ENCODE results near the gene ATRN.

ATRN gene

DNA sequence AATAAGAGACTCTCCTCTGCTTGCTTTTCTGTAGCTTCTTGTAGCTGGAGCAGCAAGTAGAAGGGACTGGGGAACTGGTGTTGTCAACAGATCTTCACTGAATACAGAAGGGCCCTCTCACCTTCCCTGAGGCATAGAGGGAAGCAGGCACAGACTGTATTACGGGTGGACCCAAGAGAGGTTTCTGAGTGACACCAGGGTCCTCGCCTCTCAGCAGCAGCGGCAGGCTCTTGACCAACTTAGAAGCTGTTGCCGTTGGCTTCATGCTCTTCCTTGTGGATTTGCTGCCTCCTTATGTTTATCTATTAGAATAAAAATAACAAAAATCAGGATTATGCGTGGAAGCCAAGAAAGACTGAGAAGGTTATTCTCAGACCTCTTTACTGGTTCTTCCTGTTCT is 160.7 kb downstream of the ATRN start:
- DNase-seq, result no peak

DNA sequence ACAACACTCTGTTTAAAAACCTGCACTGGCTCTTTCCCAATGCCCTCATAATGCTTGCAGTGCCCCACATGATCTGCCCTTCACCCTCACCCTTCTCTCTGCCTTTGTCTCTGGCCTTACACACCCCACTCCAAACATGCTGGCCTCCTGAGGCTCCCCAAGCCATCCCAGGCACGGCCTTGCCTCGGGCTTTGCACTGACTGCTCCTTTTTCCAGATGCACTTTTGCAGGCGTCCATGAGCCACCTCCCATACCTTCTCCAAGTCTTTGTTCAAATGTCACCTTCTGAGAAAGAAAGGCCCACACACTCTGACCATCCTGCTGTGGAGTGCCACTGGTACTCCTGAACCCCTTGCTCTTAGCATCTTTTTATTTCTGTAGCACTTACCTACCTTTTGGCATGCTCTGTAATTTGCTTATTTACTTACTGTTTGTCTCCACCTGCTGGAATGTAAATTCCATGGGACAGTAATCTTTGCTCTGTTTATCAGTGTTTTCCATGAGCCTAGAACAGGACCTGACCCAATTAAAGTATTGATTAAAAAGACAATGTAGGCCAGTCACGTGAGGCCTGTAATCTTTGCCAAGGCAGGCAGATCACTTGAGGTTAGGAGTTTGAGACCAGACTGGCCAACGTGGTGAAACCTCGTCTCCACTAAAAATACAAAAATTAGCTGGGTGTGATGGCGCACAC is 161.6 kb downstream of the ATRN start:
- no peak for DNase-seq

DNA sequence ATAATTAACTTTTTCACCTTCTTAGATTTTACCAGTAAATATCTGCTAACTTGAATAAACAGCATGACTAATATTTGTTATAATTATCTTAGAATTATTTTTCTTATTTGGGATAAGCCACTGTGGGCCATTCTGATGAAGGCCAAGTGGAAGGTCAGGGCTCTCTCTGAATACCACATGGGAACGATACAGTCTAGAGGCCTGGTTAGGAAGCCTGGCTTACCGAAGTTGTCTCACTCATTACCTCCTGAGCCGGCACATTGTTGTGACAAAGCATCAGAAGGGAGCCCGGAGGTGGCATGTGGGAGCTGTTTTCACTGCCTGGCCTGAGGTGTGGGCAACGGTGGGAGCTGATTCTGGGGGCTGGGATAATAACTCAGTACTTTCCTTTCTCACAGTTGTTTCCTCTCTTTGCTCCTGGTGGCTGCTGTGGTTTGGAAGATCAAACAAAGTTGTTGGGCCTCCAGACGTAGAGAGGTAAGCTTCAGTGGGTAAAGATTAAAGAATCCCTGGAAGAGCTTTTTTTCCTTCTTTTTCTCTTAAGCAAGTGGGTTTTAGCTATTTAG is 163.2 kb downstream of the ATRN start:
- DNase-seq, result no peak

DNA sequence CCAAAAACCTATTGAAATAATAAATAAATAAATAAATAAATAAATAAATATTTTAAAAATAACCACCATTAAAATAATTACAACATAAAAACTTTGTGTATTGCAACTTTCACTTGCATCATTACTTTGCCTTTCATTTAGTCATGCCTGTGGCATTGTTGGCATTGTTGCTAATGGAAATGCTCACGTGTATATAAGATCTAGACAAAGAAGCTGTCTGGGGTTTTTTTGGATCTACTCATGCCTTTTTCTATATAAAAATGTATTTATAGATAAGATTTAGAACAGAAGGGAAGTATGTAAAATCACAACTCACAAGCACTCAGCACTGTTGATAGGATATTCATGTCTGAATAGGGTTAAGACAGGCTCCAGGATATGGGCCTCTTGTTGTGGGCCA is 164.5 kb downstream of the ATRN start:
- no peak for DNase-seq

DNA sequence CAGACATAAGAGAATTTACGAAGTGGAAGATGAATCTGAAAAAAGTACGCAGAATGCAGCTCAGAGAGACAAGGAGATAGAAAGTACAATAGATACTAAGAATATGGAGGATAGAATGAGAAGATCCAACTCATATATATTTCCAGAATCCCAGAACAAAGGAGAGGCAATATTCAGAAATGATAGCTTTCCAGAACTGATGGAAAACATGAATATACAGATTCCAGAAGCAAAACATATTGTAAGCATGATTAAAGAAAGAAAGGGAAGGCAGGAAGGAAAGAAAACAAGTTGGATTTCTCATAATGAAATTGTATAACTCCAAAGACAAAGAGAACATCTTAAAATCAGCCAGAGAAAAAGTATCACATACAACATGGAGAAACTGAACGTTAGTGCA is 169.4 kb downstream of the ATRN start:
- no peak for DNase-seq

DNA sequence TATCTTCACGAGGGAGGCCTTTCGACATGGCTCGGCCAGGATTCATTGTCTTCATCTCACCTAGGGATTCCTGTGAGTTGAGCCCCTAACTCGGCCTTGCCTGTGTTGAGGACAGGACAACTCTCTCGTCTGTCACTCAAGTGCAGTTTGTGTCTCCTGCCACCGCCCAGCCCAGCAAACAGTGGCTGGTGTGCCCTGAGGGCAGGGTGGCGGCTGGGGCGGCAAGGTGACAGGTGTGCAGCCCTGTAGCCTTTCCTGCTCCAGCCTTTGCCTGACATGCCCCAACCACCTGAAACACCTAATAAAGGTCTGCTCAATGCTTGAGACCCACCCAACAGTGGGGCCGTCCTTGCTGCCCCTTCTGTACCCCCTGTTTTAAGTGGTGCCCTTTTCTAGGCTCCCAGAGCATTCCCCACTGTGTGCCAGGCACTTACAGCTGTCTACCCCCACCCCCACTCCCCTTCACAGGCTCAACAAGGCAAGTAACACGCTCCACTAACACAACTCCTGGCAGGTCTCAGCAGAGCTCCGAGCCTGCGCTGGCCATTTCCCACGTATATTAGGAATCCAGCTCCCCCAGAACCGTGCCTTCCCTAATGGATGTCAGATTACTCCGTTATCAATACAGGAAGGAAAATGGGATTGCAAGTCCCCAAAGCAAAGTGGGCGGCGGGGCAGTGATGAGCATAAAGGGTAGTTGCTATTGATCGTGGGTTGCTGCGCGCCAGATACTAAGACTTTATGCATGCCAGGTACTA is 174.7 kb downstream of the ATRN start:
- no peak for DNase-seq

DNA sequence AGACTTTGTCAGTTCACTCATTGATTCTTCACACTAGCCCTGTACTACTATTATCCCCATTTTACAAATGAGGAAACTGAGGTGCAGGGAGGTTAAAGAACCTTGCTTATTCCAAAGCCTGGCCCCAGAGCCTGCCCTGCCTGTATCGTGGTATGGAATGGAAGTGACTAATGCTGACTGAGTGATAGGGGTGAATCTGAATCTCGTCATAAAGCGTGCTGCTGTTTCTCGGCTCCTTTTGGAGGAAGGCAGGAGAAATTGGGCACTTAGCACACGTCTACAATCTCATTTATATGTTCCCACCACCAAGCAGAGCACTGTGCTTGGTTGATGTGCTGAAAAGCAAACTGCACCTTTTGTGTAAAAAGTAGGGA is 175.2 kb downstream of the ATRN start:
- DNase-seq, result no peak

DNA sequence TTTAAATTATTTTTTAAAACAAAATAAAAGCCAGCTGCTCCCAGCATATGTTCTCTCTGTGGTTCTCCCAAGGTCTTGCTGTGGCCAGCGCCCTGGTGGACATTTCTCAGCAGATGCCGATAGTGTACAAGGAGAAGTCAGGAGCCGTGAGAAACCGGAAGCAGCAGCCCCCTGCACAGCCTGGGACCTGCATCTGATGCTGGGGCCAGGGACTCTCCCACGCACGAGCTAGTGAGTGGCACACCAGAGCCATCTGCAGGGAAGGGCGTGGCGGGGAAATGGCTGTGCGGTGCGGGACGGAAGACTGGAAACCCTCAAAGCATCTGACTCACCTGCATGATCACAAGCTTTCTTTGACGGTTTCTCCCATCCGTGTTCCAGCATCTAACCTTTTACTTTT is 175.8 kb downstream of the ATRN start:
- no peak for DNase-seq

DNA sequence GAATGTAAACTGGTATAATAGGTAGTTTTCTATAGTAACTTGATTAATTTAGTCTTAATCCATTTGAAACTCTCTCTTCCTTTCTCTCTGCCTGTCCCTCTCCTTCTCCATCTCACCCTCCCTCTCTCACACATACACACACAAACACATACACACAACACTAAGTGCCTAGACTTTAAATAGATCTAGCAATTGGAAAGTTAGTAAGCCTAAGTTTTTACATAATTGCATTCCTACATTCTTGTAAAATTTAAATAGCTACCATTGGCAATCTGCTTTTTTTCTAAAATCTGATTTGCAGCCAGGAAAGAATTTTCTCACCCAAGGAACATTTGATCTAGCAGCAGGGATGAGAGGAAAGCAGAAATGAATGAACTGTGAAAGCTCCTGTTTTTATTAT is 176.7 kb downstream of the ATRN start:
- DNase-seq, result no peak

DNA sequence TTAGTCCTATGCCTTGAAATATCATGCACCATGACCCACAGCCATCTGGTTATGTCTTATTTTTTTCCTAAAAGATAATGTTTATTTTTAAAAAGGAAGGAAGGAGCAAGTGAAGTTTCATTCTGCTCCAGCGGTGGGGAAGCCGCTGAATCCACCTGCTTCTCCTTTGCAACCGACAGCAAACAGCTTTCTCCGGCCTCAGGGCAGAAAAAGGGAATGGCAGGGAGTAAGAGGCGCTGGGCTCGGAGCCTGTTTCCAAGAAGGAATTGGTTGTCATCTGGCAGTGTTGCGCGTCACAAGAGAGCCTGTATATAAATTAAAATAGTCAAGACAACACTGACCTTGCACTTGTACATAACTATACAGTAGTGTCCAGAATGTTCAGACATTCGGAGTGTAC is 178.1 kb downstream of the ATRN start:
- DNase-seq, result no peak

DNA sequence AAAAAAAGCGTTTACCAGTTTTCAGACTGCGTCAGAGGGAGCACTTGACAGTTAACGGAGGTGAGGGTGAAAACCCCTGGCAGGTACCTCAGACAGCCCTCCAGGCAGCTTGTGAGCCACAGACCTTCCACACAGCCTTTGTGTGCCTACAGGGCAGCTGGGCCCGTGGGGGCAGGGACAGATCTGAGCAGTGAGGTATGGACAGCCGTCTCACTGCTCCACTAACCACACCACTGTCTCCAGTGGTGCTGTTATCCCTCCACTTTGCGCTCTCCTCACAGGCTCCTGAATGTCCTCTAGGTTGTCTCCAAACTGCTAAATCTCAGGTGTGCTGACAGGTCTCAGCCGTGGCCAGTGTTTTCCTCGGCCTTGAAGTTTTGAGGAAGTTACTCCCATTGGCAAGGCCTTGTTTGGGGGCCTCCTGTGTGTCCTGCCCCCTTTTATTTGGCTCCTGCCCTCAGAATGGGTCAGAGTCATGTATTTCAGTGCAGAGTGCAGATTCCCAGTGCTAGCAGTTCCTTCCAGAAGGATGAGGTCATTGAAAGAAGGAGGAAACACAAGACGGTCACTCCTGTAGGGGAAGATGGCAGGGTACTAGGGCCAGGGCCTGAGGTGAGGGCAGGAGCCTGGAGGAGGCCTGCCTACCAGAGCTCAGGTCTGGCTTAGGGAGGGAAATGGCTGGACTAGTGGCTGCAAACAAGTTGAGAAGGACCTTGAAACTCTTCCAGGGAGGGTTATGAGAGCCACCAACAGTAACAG is 180.6 kb downstream of the ATRN start:
- no peak for DNase-seq

DNA sequence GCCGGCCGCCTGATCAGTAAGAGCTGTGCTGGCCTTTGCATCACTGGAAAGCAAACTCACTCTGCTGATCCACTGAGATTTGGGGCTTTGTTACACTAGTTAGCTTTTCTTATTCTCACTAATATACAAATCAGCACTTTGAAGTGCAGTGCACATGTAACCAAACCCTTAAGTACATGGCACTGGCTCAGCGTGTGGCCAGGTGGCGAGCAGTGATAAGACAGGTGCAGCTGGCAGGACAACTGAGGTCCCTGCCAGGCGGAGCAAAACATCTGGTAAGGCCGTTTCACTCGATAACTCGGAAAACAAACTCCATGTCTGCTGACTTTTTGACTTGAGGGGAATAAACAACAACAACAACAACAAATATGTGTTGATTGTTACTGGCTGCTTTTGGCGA is 181.4 kb downstream of the ATRN start:
- no peak for DNase-seq

DNA sequence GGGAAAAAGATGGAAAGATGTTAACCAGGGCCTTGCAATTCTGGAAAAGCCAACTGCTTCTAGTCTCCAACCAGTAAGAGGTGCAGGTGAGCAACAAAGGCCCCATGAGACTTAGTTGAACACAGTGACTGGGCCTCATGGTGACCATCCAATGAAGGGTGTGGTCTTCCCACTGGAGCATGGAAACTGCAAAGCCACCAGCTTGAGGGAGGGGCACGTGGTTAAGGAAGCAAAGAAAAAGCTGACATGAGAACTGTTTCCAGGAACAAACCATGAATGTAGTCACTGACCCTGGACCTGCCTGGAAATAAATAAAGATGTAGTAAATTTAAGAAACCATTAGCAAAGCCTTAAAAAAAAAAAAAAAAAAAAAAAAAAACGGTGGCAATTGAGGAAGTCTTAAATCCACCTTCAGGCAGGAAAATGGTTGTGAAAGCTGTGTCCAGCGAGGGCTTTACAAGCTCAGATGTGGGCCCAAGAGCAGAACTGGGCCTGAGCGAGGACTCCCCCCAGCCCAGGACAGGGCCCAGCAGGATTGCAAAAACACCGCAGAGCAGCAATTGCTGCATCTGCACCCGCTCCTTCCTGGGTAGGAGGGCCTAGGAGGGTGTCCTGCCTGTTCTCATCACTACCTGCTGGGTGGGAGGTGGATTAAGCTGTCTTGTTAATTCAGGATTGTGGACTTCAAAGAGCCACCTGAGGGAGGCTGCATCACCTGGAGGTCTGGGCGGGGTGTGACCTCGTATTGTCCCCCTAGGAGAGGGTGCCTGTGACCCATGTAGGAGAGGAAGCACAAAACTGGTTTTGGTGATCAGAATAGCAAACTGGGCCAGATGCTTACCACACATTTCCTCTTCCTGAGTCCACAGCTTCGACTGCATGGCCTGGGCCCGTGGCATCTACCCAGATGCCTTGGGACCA is 182.1 kb downstream of the ATRN start:
- DNase-seq, result no peak

DNA sequence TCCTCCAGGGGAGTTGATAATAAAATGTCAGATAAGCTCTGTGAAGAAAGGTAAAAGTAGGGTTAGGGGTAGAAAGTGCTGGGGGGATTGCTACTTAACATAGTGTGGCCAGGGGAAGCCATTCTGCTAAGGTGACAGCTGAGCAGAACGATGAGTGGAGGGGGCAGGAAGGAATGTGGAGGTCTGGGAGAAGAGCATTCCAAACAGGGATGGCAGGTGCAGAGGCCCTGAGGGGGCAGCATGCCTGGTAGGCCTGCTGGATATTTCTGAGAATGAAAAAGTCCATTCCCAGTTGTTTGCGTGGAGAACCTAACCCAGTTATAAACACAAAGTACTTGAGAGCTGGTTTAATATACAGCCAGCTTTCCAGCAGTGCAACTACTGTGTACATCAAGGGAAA is 183.1 kb downstream of the ATRN start:
- DNase-seq, result no peak

DNA sequence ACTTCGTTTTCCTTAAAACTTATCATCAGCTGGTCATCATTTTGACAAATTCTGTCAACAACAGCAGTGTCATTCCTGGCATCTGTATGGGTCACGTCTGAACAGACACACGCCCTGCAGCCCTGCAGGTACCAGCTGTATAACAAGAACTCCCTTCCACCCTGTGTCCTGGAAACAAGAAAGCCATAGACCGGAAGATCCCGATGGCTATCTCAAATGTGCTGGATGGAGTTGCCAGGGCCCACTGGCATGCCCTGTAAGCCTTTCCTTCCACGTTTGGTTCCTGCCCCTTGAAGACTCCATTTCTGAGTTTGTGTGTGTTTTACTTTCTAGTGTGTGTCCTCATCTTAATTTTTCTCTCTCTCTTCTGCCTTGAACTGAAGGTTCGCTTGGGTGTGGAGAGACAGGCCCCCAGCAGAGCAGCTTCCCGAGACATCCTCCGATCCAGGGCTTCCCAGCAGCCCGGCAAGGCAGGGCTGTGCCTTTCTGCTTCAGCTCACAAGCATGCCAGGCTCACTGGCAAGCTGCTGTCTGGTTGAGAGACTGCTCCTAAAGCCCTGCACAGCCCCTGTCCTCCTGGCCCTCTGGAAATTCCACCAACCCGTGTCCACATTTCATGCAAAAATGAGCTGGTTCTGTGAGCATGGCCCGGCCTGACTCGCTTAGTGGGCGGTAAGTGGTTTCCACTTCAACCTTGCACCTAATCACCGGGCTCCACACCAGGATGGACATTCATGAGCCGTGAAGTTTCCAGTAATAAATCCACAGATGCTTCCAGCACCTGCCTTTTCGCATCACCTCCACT is 183.7 kb downstream of the ATRN start:
- DNase-seq, result no peak

DNA sequence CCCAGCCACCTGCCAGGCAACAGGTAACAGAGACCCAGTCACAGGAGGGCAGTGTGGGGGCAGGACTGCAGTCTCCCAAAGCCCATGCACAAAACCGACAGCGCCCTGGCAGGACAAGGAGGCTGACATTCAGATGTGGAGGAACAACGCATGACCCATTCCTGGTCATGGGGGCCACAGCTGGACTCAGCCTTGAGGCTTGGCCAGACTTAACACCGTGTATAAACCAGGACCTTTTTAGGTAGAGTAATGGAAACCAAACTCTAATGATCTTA is 184.2 kb downstream of the ATRN start:
- no peak for DNase-seq

DNA sequence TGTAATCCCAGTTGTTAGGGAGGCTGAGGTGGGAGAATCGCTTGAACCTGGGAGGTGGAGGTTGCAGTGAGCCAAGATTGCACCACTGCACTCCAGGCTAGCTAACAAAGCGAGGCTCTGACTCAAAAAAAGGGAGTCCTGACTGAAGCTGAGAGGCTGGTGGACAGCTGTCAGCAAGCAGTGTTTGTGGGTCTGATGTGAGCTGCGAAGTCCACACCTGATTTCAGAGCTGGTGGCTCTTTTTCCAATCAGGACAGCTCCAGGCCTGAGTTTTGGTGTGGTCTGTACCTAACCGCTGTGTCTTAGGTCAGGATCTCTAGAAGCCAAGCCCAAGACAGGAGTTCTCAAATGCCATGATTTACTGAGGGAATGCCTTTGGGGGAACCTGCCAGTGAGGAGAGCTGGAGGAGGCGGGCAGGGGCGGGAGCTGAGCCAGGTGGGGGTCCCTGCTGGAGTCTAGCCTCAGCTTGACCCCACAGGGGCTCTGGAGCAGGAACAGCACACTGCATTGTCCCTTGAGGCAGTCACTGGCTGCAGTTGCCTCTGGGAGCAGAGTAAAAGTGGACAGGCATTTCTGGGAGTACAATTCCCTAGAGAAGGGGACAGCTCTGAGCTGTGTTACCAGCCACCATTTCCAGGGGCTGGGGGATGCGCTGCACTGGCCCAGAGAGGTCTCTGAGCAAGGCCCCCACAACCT is 187.3 kb downstream of the ATRN start:
- no peak for DNase-seq

DNA sequence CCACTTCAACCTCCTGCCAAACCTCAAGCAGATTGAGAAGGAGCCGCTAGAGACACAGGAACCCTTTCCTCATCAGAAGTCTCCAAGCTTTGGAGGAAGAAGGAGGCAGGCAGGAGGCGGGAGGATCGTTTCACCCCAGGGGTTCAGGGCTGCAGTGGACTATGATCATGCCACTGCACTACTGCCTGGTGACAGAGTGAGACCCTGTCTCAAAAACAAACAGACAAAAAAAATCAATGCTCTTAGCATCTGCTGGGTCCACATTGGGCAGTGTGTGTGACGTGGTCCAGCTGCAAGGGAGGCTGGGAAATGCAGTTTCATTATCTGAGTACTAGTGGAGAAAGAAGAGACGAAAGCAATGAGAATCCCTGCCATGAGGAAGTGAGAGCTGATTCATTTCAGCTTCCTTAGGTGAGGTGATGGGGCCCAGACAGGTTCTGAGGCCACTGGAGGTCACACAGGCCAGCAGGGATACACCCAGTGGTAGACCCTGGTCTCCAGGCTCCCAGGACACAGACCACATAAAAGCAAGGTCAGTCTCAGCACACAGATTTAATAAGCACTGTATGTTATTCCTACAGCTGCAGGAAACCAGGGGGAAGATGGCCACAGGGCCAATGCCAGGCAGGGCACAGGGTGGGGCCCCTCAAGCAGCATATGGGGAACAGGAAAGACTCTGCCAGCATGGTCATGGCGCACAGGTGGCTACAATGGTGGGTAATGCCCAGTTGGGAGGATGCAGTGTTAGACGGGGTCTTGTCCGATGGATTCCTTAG is 188.1 kb downstream of the ATRN start:
- no peak for DNase-seq

DNA sequence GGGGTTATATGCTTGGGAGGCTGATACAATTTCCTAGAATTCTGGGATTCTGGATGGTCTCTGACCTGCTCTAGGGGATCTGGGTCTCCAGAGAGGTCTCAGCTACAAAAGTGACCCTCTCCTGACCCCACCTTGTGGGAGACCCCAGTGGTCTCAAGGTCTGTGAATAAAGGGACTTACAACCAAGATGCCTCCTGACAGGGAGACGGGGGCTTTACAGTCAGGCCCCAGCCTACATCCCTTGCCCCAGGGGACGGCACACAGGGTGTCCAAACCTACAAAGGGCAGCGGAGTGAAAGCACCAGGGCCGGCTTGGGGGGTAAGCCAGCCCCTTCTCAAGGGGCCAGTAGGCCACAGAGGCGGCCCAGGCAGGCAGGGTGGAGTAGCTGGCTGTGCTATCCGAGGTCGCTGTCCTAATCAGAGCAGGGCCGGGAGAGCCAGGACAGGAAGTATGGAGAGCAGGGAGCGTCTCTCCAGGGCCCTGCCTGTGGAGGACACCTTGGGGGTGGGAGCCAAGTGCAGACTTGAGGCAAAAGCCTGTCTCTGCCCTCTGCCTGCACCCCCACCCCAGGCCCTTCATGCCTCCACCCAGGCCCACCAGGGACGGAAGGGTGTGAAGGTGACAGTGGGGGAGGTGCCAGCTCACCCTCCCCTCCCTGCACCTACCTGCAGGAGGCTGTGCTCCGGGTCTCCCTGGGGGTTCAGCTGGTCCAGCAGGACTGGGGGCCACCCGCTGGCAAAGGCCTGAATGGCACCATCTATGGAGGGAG is 188.9 kb downstream of the ATRN start:
- no peak for DNase-seq
